Measurements from ENCODE around the gene UCK2. TPM values are rescaled to one million over a fixed set of nuclear protein-coding genes. Genes with fewer than 3 reads are reported as not detected.

The UCK2 gene
- total and polyA plus RNA-seq, 9 of the 15 experiments (the other 6 are each of a cell fraction or from before 2014, with no cell fraction given) = 71.6 to 145 (median 95.8) TPM

- Histone ChIP-seq H3K9ac (ENCODE audit: insufficient read depth in 1 of 2, low read depth in 2 of 2, low read length in 2 of 2) (peak overlapping the region in 1 of 2 experiments; percentile 41; a peak in 1 of 4 replicates), H3K4me2 (ENCODE audit: insufficient read depth, low read length) (no peak overlapping the region; the same call in 1 of the 2 replicates), H3K79me2 (ENCODE audit: control insufficient read depth, insufficient read depth, low read length) (peaks cover 96% of the 10 kb centered on the region), H3K9me1 (ENCODE audit: control insufficient read depth, insufficient read depth, low read length) (peaks cover 9% of the 10 kb centered on the region), H3K4me3 (no peak overlapping the region), H3K27me3 (ENCODE audit: control insufficient read depth in 2 of 2, insufficient read depth in 2 of 2, low read length in 2 of 2) (no peaks in the 10 kb centered on the region), H3K9me3 (replicated peaks; ENCODE audit: control insufficient read depth, insufficient read depth, low read depth, low read length) (no peaks in the 10 kb centered on the region), H3K36me3 (ENCODE audit: control insufficient read depth, insufficient read depth, low read length) (peaks cover 2% of the 10 kb centered on the region; the same call in 2 of the 3 replicates), H3K4me1 (replicated peaks in 1 of 2; ENCODE audit: control insufficient read depth in 2 of 2, insufficient read depth in 2 of 2, low read length in 2 of 2) (peaks cover 17 to 42% of the 10 kb centered on the region in 2 experiments), H3K27ac (ENCODE audit: extremely low read depth, low read depth, low read length) (peak overlapping the region; percentile 18; the same call in 1 of the 3 replicates), H2AFZ (ENCODE audit: low read depth, low read length) (no peak overlapping the region), H4K20me1 (replicated peaks; ENCODE audit: control insufficient read depth, insufficient read depth, low read length) (peaks cover 31% of the 10 kb centered on the region)
- in situ Hi-C loops (cut with MboI) (no loop called here), intact Hi-C loops (cut with micrococcal nuclease) (no loop called here)
- ChIA-PET CTCF (ENCODE audit: low intra/inter-chr PET ratio) (no interaction called here), POLR2A (interaction anchor here (1.2 to 4.3 kb wide), 2 partner anchors 8 to 13 kb away, joined by 5 to 24 read pairs; no protein-coding TSS in a partner anchor)
- BruUV-seq (replicated peaks) = no TSS peak
- ATAC-seq (peak; percentile 60), DNase-seq (ENCODE audit: extremely low read depth in 1 of 4, low spot score in 3 of 4) (no peak), FAIRE-seq (no peak)
- TF ChIP-seq HMBOX1 (IDR thresholded peaks at IDR 0.05) = peak; percentile 59
- no peak for TF ChIP-seq JUNB (CRISPR knock-in tag; conservative IDR thresholded peaks at IDR 0.05)
- no peak for TF ChIP-seq NUFIP1 (IDR thresholded peaks at IDR 0.05; ENCODE audit: partially characterized antibody)
- no peak for TF ChIP-seq MTF1 (CRISPR knock-in tag; IDR thresholded peaks at IDR 0.05; ENCODE audit: borderline replicate concordance)
- no peak for TF ChIP-seq CC2D1A (IDR thresholded peaks at IDR 0.05)
- TF ChIP-seq PTBP1 (IDR thresholded peaks at IDR 0.05; ENCODE audit: low read depth, low read length) = no peak
- no peak for TF ChIP-seq SAP30 (IDR thresholded peaks at IDR 0.05; ENCODE audit: borderline replicate concordance, insufficient read depth, low read depth, low read length, poor library complexity, severe bottlenecking)
- TF ChIP-seq TAF1 (IDR thresholded peaks at IDR 0.05; ENCODE audit: control insufficient read depth, extremely low read depth, insufficient read depth, low read length, severe bottlenecking) = no peak
- 0 out of 2 replicates have a peak, but pooled peaks have one; percentile 24 for TF ChIP-seq ZBTB33 (CRISPR knock-in tag; IDR thresholded peaks at IDR 0.05)
- no peak for TF ChIP-seq SFPQ (IDR thresholded peaks at IDR 0.05; ENCODE audit: low read depth, low read length)
- WGBS (ENCODE audit: insufficient coverage, low coverage, missing lambda C conversion rate) = 63% methylated on average over 7 of the region's 7 CpGs
These were observed 26.9 kb downstream of the UCK2 start for GRCh38 chr1:165854101-165854845.

All from K562 (cell line).